H1 (cell line): ENCODE results near the gene MMS19.

Experiments used
- EP300 ChIP-seq, 2 experiments: IDR thresholded peaks; 1 replicate in 1 of 2; 2 replicates in 1 of 2; pipeline ENCODE4 v1.6.1; 2011 to 2012; ENCODE audit warnings: low read depth in 2 of 2, low read length in 2 of 2, mild to moderate bottlenecking in 2 of 2, borderline replicate concordance in 1 of 2, inconsistent platforms in 1 of 2, moderate library complexity in 1 of 2
- KDM1A ChIP-seq: fragments of 200-600, 300-600 bp; sonication (generic); IDR thresholded peaks from 2 replicates; pipeline ENCODE4 v1.7.1; 2016; ENCODE audit warnings: mild to moderate bottlenecking, low read length, borderline replicate concordance
- POLR2A ChIP-seq, 2 experiments: IDR thresholded peaks; 1 replicate in 1 of 2; 2 replicates in 1 of 2; pipeline ENCODE4 v1.6.1; 2011; ENCODE audit warnings: low read depth in 2 of 2, low read length in 2 of 2, mild to moderate bottlenecking in 2 of 2; ENCODE audit errors: control extremely low read depth in 1 of 2
- TF ChIP-seq, protein P1 (sequence below): IDR thresholded peaks from 2 replicates; pipeline ENCODE4 v1.6.1; 2011; ENCODE audit warnings: low read depth, mild to moderate bottlenecking, low read length; ENCODE audit not compliant: insufficient read depth

DNA sequence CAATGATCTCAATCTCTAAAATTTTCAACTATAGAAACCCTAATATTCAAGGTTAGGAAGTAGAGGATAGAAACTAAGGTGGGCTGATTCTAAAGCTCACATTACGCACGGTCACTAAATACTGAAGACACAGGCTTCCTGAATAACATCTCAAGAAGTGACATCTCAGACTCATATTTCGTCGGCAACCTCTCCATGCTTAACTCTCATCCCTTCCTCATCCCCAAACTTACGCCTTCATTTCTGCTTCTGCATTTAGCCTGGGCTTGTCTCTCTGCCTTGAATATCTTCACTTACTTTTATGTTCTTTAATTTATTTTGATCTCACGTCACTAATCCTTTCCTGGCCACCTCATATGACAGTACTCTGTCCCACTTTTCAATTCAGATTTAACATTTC is 63.0 kb downstream of the MMS19 start:
- TF ChIP-seq EP300 (IDR thresholded peaks at IDR 0.05; ENCODE audit: borderline replicate concordance in 1 of 2, low read depth in 2 of 2, low read length in 2 of 2) (no peak), KDM1A (no peak), POLR2A (IDR thresholded peaks at IDR 0.05; ENCODE audit: control extremely low read depth in 1 of 2, low read depth in 2 of 2, low read length in 2 of 2) (no peak)
- TF ChIP-seq, protein P1, sequence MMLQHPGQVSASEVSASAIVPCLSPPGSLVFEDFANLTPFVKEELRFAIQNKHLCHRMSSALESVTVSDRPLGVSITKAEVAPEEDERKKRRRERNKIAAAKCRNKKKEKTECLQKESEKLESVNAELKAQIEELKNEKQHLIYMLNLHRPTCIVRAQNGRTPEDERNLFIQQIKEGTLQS = no peak
